Measurements from ENCODE around the gene OR1E2.

- TF ChIP-seq POLR2A (IDR thresholded peaks at IDR 0.05; ENCODE audit: low read depth, low read length) (no peak), POLR2AphosphoS5 (IDR thresholded peaks at IDR 0.05; ENCODE audit: low read depth, low read length) (no peak)
Observed at GRCh38 chr17:3475812-3476610, 42.4 kb upstream of the OR1E2 start, which contains the start of gene ASPA.

All from GM12892 (cell line).